Fibroblast of lung (primary cell): ENCODE measurements around the gene VWA2. TPM values are rescaled to one million over a fixed set of nuclear protein-coding genes. Genes with fewer than 3 reads are reported as not detected.
A peak's percentile ranks its signal among the peaks of the same experiment; 100 is the strongest.

Experiments
- DNase-seq, 2 donors: peaks; one replicate each; pipeline versions ENCODE4 v3.0.0 to v3.0.0-alpha.2; 2010; ENCODE audit warnings: low read depth in 2 of 2
- H2AFZ ChIP-seq: 2 replicates; pipeline ENCODE4 v1.5.1; 2012; ENCODE audit warnings: low read length, control low read depth, inconsistent platforms
- H3K27ac ChIP-seq: 2 replicates; pipeline ENCODE4 v1.5.1; 2011; ENCODE audit warnings: low read length, control low read depth; ENCODE audit not compliant: insufficient read depth
- H3K27me3 ChIP-seq: 2 replicates; pipeline ENCODE4 v1.5.1; 2011; ENCODE audit warnings: mild to moderate bottlenecking, low read length; ENCODE audit not compliant: control insufficient read depth, insufficient read depth
- H3K36me3 ChIP-seq: 2 replicates; pipeline ENCODE4 v1.5.1; 2011; ENCODE audit warnings: low read length; ENCODE audit not compliant: control insufficient read depth, insufficient read depth
- H3K4me1 ChIP-seq: 2 replicates; pipeline ENCODE4 v1.5.1; 2011; ENCODE audit warnings: low read length; ENCODE audit not compliant: control insufficient read depth, insufficient read depth; ENCODE audit errors: extremely low read depth
- H3K4me2 ChIP-seq: 2 replicates; pipeline ENCODE4 v1.5.1; 2011; ENCODE audit warnings: low read length, control low read depth; ENCODE audit not compliant: insufficient read depth; ENCODE audit errors: extremely low read depth
- H3K4me3 ChIP-seq, 4 experiments: fragments of 200-600 bp in 1 of 4; sonication (generic) in 1 of 4; replicated peaks in 1 of 4; 2 replicates each; pipeline ENCODE4 v1.5.1; 2011 to 2016; ENCODE audit warnings: low read length in 4 of 4, low read depth in 3 of 4, mild to moderate bottlenecking in 3 of 4, control low read depth in 2 of 4, inconsistent platforms in 1 of 4, mixed read lengths in 1 of 4; ENCODE audit not compliant: insufficient read depth in 1 of 4; ENCODE audit errors: control extremely low read depth in 1 of 4
- H3K79me2 ChIP-seq: 2 replicates; pipeline ENCODE4 v1.5.1; 2012; ENCODE audit warnings: mild to moderate bottlenecking, low read length, inconsistent platforms; ENCODE audit not compliant: control insufficient read depth, insufficient read depth
- H3K9ac ChIP-seq: 2 replicates; pipeline ENCODE4 v1.5.1; 2011; ENCODE audit warnings: mild to moderate bottlenecking, low read length, control low read depth; ENCODE audit not compliant: insufficient read depth
- H3K9me3 ChIP-seq: 2 replicates; pipeline ENCODE4 v1.5.1; 2012; ENCODE audit warnings: low read depth, low read length; ENCODE audit not compliant: control insufficient read depth, insufficient read depth
- H4K20me1 ChIP-seq: 2 replicates; pipeline ENCODE4 v1.5.1; 2011; ENCODE audit warnings: low read length; ENCODE audit not compliant: control insufficient read depth, insufficient read depth; ENCODE audit errors: extremely low read depth
- EZH2 ChIP-seq: IDR thresholded peaks from 2 replicates; pipeline ENCODE4 v1.5.1; 2012; ENCODE audit warnings: low read length, control low read depth, mild to moderate bottlenecking; ENCODE audit errors: missing control alignments
- polyA plus RNA-seq, 2 donors: library from polyadenylated mRNA; depleted of rRNA in 1 of 2; stranded (reverse) in 1 of 2; unstranded in 1 of 2; fragments of >200 nt; gene quantifications; 2 replicates each; pipeline ENCODE4 v1.2.1, GENCODE V29; 2011 to 2012; ENCODE audit warnings: missing spikeins in 1 of 2
- total RNA-seq: library from RNA; depleted of rRNA; stranded (reverse); fragments of >200 nt; gene quantifications from 2 replicates; pipeline ENCODE4 v1.2.1, GENCODE V29; 2014
- TF ChIP-seq, protein P1 (sequence below), 2 donors: IDR thresholded peaks in 1 of 2; conservative IDR thresholded peaks in 1 of 2; 1 replicate in 1 of 2; 2 replicates in 1 of 2; pipeline ENCODE4 v1.5.1; 2011 to 2012; ENCODE audit warnings: low read length in 2 of 2, control low read depth in 1 of 2, inconsistent platforms in 1 of 2, low read depth in 1 of 2, mild to moderate bottlenecking in 1 of 2

The VWA2 gene
- total and polyA plus RNA-seq, 2 donors (not counting 1 experiment from before 2014, with no cell fraction given) = 0.11 to 0.17 TPM

GRCh38 chr10:114257498-114257897 lies 18.4 kb downstream of the VWA2 start:
- no peak overlapping the region for H3K9ac ChIP-seq
- no peaks in the 10 kb centered on the region for H3K9me3 ChIP-seq
- H3K27ac ChIP-seq = no peak overlapping the region
- no peaks in the 10 kb centered on the region for H3K79me2 ChIP-seq
- no peak for TF ChIP-seq EZH2
- TF ChIP-seq, protein P1, sequence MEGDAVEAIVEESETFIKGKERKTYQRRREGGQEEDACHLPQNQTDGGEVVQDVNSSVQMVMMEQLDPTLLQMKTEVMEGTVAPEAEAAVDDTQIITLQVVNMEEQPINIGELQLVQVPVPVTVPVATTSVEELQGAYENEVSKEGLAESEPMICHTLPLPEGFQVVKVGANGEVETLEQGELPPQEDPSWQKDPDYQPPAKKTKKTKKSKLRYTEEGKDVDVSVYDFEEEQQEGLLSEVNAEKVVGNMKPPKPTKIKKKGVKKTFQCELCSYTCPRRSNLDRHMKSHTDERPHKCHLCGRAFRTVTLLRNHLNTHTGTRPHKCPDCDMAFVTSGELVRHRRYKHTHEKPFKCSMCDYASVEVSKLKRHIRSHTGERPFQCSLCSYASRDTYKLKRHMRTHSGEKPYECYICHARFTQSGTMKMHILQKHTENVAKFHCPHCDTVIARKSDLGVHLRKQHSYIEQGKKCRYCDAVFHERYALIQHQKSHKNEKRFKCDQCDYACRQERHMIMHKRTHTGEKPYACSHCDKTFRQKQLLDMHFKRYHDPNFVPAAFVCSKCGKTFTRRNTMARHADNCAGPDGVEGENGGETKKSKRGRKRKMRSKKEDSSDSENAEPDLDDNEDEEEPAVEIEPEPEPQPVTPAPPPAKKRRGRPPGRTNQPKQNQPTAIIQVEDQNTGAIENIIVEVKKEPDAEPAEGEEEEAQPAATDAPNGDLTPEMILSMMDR (conservative IDR thresholded peaks at IDR 0.05 in 1 of 2, IDR thresholded peaks at IDR 0.05 in 1 of 2; ENCODE audit: low read depth in 1 of 2, low read length in 2 of 2) = no peak
- no peak overlapping the region for H2AFZ ChIP-seq
- H4K20me1 ChIP-seq = no peaks in the 10 kb centered on the region
- no peak for DNase-seq
- no peaks in the 10 kb centered on the region for H3K27me3 ChIP-seq
- H3K36me3 ChIP-seq = no peaks in the 10 kb centered on the region
- no peak overlapping the region for H3K4me2 ChIP-seq
- no peak overlapping the region for H3K4me3 ChIP-seq
- H3K4me1 ChIP-seq = peaks cover 17% of the 10 kb centered on the region

DNA sequence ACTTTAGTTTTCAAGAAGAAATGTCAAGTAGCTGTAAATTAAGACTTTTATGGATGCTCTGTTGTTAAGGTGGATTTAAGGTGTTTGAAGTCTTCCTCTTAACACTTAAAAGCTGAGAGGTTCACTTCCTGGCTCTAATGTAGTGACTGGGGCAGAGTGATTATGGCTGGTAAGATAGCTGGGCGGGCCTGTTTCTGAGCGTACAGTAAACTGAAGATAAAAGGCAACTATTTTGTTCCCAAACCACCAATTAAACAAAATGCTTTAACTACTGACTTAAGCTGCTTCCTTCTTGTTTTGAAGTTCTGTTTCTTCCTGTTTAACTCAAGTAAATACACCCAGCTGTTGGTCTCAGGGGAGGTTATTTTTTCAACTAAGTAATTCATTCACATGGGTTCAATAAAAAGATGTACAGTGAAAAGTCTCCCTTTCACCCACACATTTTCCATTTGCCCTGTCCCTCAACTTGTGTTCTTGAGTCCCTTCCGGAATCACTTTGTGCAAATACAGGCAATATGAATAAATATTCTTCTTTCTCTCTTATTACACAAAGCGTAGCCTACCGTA lies 19.3 kb downstream of the VWA2 start:
- Histone ChIP-seq H3K79me2 (no peaks in the 10 kb centered on the region), H3K4me3 (no peak overlapping the region), H3K9me3 (no peaks in the 10 kb centered on the region), H3K27me3 (no peaks in the 10 kb centered on the region), H3K27ac (no peak overlapping the region), H3K4me1 (peaks cover 17% of the 10 kb centered on the region), H3K36me3 (no peaks in the 10 kb centered on the region), H3K9ac (no peak overlapping the region), H2AFZ (no peak overlapping the region), H4K20me1 (no peaks in the 10 kb centered on the region), H3K4me2 (no peak overlapping the region)
- TF ChIP-seq EZH2 = no peak
- TF ChIP-seq, protein P1 (conservative IDR thresholded peaks at IDR 0.05 in 1 of 2, IDR thresholded peaks at IDR 0.05 in 1 of 2; ENCODE audit: low read depth in 1 of 2, low read length in 2 of 2) = no peak
- DNase-seq = peak in 1 of 2 donors; percentile 31

DNA sequence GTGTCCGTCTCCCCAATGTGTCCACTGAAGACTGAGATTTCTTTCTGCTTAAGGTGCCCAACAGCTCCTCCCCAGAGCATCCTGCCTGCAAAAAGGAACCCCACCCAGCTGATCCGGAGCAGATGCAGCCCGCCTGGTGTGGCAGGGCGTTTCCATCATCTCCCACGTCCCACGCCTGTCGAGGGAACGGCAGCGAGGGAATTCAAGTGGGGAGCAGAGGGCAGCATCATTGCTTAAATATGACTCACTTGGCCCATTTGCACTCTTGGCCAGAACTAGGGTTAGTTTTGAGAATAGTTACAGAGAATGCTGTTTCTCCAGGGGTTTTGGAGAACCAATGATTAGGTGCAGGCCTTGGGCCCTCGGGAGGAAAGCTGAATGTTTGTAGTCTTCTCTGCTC lies 20.8 kb downstream of the VWA2 start:
- peak; percentile 70 to 80 for DNase-seq
- peaks cover 17% of the 10 kb centered on the region for H3K4me1 ChIP-seq
- no peak overlapping the region for H3K9ac ChIP-seq
- no peaks in the 10 kb centered on the region for H3K36me3 ChIP-seq
- no peak for TF ChIP-seq EZH2
- TF ChIP-seq, protein P1 (conservative IDR thresholded peaks at IDR 0.05 in 1 of 2, IDR thresholded peaks at IDR 0.05 in 1 of 2; ENCODE audit: low read depth in 1 of 2, low read length in 2 of 2) = no peak
- no peak overlapping the region for H3K4me3 ChIP-seq
- H3K4me2 ChIP-seq = peak overlapping the region; percentile 54
- H4K20me1 ChIP-seq = no peaks in the 10 kb centered on the region
- no peaks in the 10 kb centered on the region for H3K9me3 ChIP-seq
- no peaks in the 10 kb centered on the region for H3K79me2 ChIP-seq
- H3K27ac ChIP-seq = peak overlapping the region; percentile 73
- peak overlapping the region; percentile 13 for H2AFZ ChIP-seq
- no peaks in the 10 kb centered on the region for H3K27me3 ChIP-seq
